ENCODE data around the gene TSPEAR. TPM values are rescaled to one million over a fixed set of nuclear protein-coding genes. Genes with fewer than 3 reads are reported as not detected.

Gene TSPEAR
- total RNA-seq, 4 donors from 2014 or later = not detected

- Histone ChIP-seq H3K27me3 (peaks cover 0 to 43% of the 10 kb centered on the region in 2 donors), H3K9me3 (no peaks in the 10 kb centered on the region), H3K4me1 (peaks cover 0 to 9% (median 3%) of the 10 kb centered on the region in 4 donors), H3K36me3 (no peaks in the 10 kb centered on the region), H3K27ac (no peak overlapping the region), H3K4me3 (no peak overlapping the region)
- 87 to 88% methylated on average over 30 of the region's 30 CpGs for WGBS, 2 donors
- TF ChIP-seq CTCF (IDR thresholded peaks at IDR 0.05) = no peak
- no peak for TF ChIP-seq EP300 (IDR thresholded peaks at IDR 0.05)
- TF ChIP-seq POLR2A (IDR thresholded peaks at IDR 0.05) = no peak
- DNase-seq (ENCODE audit: low spot score in 2 of 2) = no peak
Observed at GRCh38 chr21:44508711-44509445, 202.5 kb downstream of the TSPEAR start.

GRCh38 chr21:44508426-44508710 lies 203.0 kb downstream of the TSPEAR start:
- Histone ChIP-seq H3K36me3 (no peaks in the 10 kb centered on the region), H3K27me3 (peaks cover 0 to 43% of the 10 kb centered on the region in 2 donors), H3K4me1 (peaks cover 0 to 9% (median 3%) of the 10 kb centered on the region in 4 donors), H3K4me3 (no peak overlapping the region), H3K9me3 (no peaks in the 10 kb centered on the region), H3K27ac (no peak overlapping the region)
- DNase-seq (ENCODE audit: low spot score in 2 of 2) = no peak
- 74 to 82% methylated on average over 9 of the region's 9 CpGs for WGBS, 2 donors
- no peak for TF ChIP-seq EP300 (IDR thresholded peaks at IDR 0.05)

- no peak for TF ChIP-seq POLR2A (IDR thresholded peaks at IDR 0.05)
- TF ChIP-seq EP300 (IDR thresholded peaks at IDR 0.05) = no peak
- no peak overlapping the region for H3K27ac ChIP-seq
- H3K9me3 ChIP-seq = no peaks in the 10 kb centered on the region
- DNase-seq (ENCODE audit: low spot score in 2 of 2) = no peak
- H3K36me3 ChIP-seq = no peaks in the 10 kb centered on the region
- 83 to 87% methylated on average over 26 of the region's 26 CpGs for WGBS, 2 donors
- peaks cover 0 to 9% (median 3%) of the 10 kb centered on the region in 4 donors for H3K4me1 ChIP-seq
- H3K4me3 ChIP-seq = no peak overlapping the region
- peaks cover 0 to 43% of the 10 kb centered on the region in 2 donors for H3K27me3 ChIP-seq
Observed at GRCh38 chr21:44507673-44508425, 203.5 kb downstream of the TSPEAR start.

GRCh38 chr21:44506279-44507255 lies 204.8 kb downstream of the TSPEAR start:
- H3K4me1 ChIP-seq = peaks cover 0 to 9% (median 3%) of the 10 kb centered on the region in 4 donors
- no peaks in the 10 kb centered on the region for H3K36me3 ChIP-seq
- no peak for DNase-seq (ENCODE audit: low spot score in 2 of 2)
- no peak overlapping the region for H3K4me3 ChIP-seq
- peaks cover 0 to 39% of the 10 kb centered on the region in 2 donors for H3K27me3 ChIP-seq
- WGBS, 2 donors = 77 to 80% methylated on average over 40 to 44 of the region's 44 CpGs
- no peak overlapping the region for H3K27ac ChIP-seq
- H3K9me3 ChIP-seq = no peaks in the 10 kb centered on the region
- no peak for TF ChIP-seq EP300 (IDR thresholded peaks at IDR 0.05)
- TF ChIP-seq POLR2A (IDR thresholded peaks at IDR 0.05) = no peak
- no peak for TF ChIP-seq CTCF (IDR thresholded peaks at IDR 0.05)

- H3K4me3 ChIP-seq = no peak overlapping the region
- H3K4me1 ChIP-seq = peaks cover 0 to 8% (median 3%) of the 10 kb centered on the region in 4 donors
- H3K36me3 ChIP-seq = no peaks in the 10 kb centered on the region
- no peaks in the 10 kb centered on the region for H3K9me3 ChIP-seq
- peaks cover 0 to 34% of the 10 kb centered on the region in 2 donors for H3K27me3 ChIP-seq
- 41 to 51% methylated on average over 16 of the region's 16 CpGs for WGBS, 2 donors
- no peak overlapping the region for H3K27ac ChIP-seq
- TF ChIP-seq CTCF (IDR thresholded peaks at IDR 0.05) (no peak), EP300 (IDR thresholded peaks at IDR 0.05) (no peak), POLR2A (IDR thresholded peaks at IDR 0.05) (no peak)
- no peak for DNase-seq (ENCODE audit: low spot score in 2 of 2)
Observed at GRCh38 chr21:44505673-44506278, 205.6 kb downstream of the TSPEAR start.
